H1 (cell line): Measurements from ENCODE around the gene ABCC4. TPM values are rescaled to one million over a fixed set of nuclear protein-coding genes. Genes with fewer than 3 reads are reported as not detected.

Source experiments
- CTCF ChIA-PET: fragments of 300-600 bp; sonication (Branson Sonifier 250); formaldehyde crosslinking; loops from one replicate; lab custom pipeline; 2021; ENCODE audit not compliant: partially characterized antibody; lab: Charles Lee
- POLR2A ChIA-PET: fragments of 300-600 bp; sonication (Branson Sonifier 250); formaldehyde crosslinking; loops from one replicate; lab custom pipeline; 2021; ENCODE audit warnings: inconsistent platforms; ENCODE audit not compliant: partially characterized antibody; lab: Charles Lee
- DNase-seq, 2 experiments: peaks; one replicate each; pipeline versions ENCODE4 v3.0.0 to v3.0.0-alpha.2; 2010 to 2022; ENCODE audit warnings: low spot score in 2 of 2, low read depth in 1 of 2, mixed read lengths in 1 of 2
- FAIRE-seq: peaks from 2 replicates; lab custom pipeline; 2011; peaks lifted over from hg19 to GRCh38; lab: Jason Lieb, UNC
- H2AFZ ChIP-seq: 2 replicates; pipeline ENCODE4 v1.8.1; 2012; ENCODE audit warnings: low read length, inconsistent platforms
- H2AK5ac ChIP-seq: 2 replicates; pipeline ENCODE4 v1.6.1; 2013; ENCODE audit warnings: low read depth, low read length
- H2BK120ac ChIP-seq: replicated peaks from 2 replicates; pipeline ENCODE3; 2013; ENCODE audit warnings: low read depth, low read length, inconsistent platforms
- H2BK12ac ChIP-seq: 2 replicates; pipeline ENCODE4 v1.6.1; 2013; ENCODE audit warnings: low read depth, low read length
- H2BK15ac ChIP-seq: 2 replicates; pipeline ENCODE4 v1.6.1; 2013; ENCODE audit warnings: low read length
- H2BK20ac ChIP-seq: 2 replicates; pipeline ENCODE4 v1.6.1; 2013; ENCODE audit warnings: low read length
- H2BK5ac ChIP-seq: 2 replicates; pipeline ENCODE4 v1.6.1; 2013; ENCODE audit warnings: low read depth, low read length
- H3K14ac ChIP-seq: 2 replicates; pipeline ENCODE4 v1.6.1; 2013; ENCODE audit warnings: inconsistent platforms; ENCODE audit not compliant: insufficient read length
- H3K18ac ChIP-seq: 2 replicates; pipeline ENCODE4 v1.6.1; 2013; ENCODE audit warnings: low read length; ENCODE audit errors: extremely low read depth
- H3K23ac ChIP-seq: 2 replicates; pipeline ENCODE4 v1.6.1; 2013; ENCODE audit warnings: inconsistent platforms; ENCODE audit not compliant: insufficient read length
- H3K23me2 ChIP-seq: 2 replicates; pipeline ENCODE4 v1.6.1; 2013; ENCODE audit warnings: low read depth, low read length
- H3K27ac ChIP-seq: 2 replicates; pipeline ENCODE4 v1.6.1; 2011; ENCODE audit warnings: low read depth, low read length, inconsistent platforms
- H3K27me3 ChIP-seq, 4 experiments: replicated peaks in 1 of 4; 1 replicate in 1 of 4; 2 replicates in 3 of 4; pipeline versions ENCODE4 v1.6.1 to v1.8.1; 2011 to 2013; ENCODE audit warnings: low read length in 3 of 4, mild to moderate bottlenecking in 3 of 4, inconsistent platforms in 2 of 4, mixed read lengths in 2 of 4, moderate library complexity in 1 of 4; ENCODE audit not compliant: control insufficient read depth in 3 of 4, insufficient read depth in 3 of 4; ENCODE audit errors: extremely low read depth in 1 of 4
- H3K36me3 ChIP-seq, 4 experiments: 2 replicates each; pipeline versions ENCODE4 v1.6.1 to v1.8.1; 2011 to 2013; ENCODE audit warnings: mild to moderate bottlenecking in 4 of 4, low read length in 3 of 4, moderate library complexity in 2 of 4, control low read depth in 1 of 4, inconsistent platforms in 1 of 4; ENCODE audit not compliant: insufficient read depth in 4 of 4, control insufficient read depth in 2 of 4
- H3K4ac ChIP-seq: replicated peaks from 2 replicates; pipeline ENCODE3; 2013; ENCODE audit warnings: low read length, low read depth, mixed read lengths, inconsistent platforms; ENCODE audit not compliant: insufficient read length
- H3K4me1 ChIP-seq, 4 experiments: replicated peaks in 1 of 4; 1 replicate in 1 of 4; 2 replicates in 3 of 4; pipeline versions ENCODE4 v1.6.1 to v1.8.1; 2011 to 2013; ENCODE audit warnings: low read length in 3 of 4, inconsistent platforms in 2 of 4, mixed read lengths in 1 of 4; ENCODE audit not compliant: insufficient read depth in 4 of 4, control insufficient read depth in 3 of 4
- H3K4me2 ChIP-seq, 2 experiments: 2 replicates each; pipeline versions ENCODE4 v1.6.1 to v1.8.1; 2011 to 2013; ENCODE audit warnings: low read depth in 2 of 2, low read length in 2 of 2, control low read depth in 1 of 2, inconsistent platforms in 1 of 2, mild to moderate bottlenecking in 1 of 2; ENCODE audit not compliant: insufficient read depth in 1 of 2
- H3K4me3 ChIP-seq, 4 experiments: fragments of 200-600, 300-600 bp in 1 of 4; sonication (generic), shearing (Covaris generic), sonication (Bioruptor Twin) in 1 of 4; 2 replicates each; pipeline versions ENCODE4 v1.5.1 to v1.8.1; 2011 to 2016; ENCODE audit warnings: low read length in 4 of 4, low read depth in 3 of 4, control low read depth in 2 of 4, inconsistent platforms in 2 of 4, mild to moderate bottlenecking in 2 of 4, mixed read lengths in 1 of 4, moderate library complexity in 1 of 4; ENCODE audit not compliant: insufficient read depth in 2 of 4; ENCODE audit errors: extremely low read depth in 1 of 4
- H3K56ac ChIP-seq: replicated peaks from 2 replicates; pipeline ENCODE3; 2013; ENCODE audit warnings: low read depth, mild to moderate bottlenecking, mixed read lengths, low read length, inconsistent platforms; ENCODE audit not compliant: insufficient read length
- H3K79me1 ChIP-seq: 2 replicates; pipeline ENCODE4 v1.6.1; 2013; ENCODE audit warnings: low read depth, low read length, control low read depth
- H3K79me2 ChIP-seq, 2 experiments: 2 replicates each; pipeline versions ENCODE4 v1.6.1 to v1.8.1; 2012 to 2013; ENCODE audit warnings: low read length in 2 of 2, mild to moderate bottlenecking in 2 of 2, inconsistent platforms in 1 of 2; ENCODE audit not compliant: insufficient read depth in 2 of 2, control insufficient read depth in 1 of 2
- H3K9ac ChIP-seq, 4 experiments: replicated peaks in 1 of 4; 1 replicate in 1 of 4; 2 replicates in 3 of 4; pipeline versions ENCODE4 v1.6.1 to v1.8.1; 2011 to 2013; ENCODE audit warnings: low read depth in 3 of 4, low read length in 3 of 4, control low read depth in 2 of 4, mild to moderate bottlenecking in 2 of 4, moderate library complexity in 2 of 4, inconsistent platforms in 1 of 4; ENCODE audit errors: extremely low read depth in 1 of 4
- H3K9me3 ChIP-seq, 2 experiments: 2 replicates each; pipeline versions ENCODE4 v1.6.1 to v1.8.1; 2012 to 2013; ENCODE audit warnings: mild to moderate bottlenecking in 2 of 2, moderate library complexity in 2 of 2, control low read depth in 1 of 2, inconsistent platforms in 1 of 2, low read depth in 1 of 2, low read length in 1 of 2, mixed read lengths in 1 of 2; ENCODE audit not compliant: insufficient read depth in 2 of 2
- H4K20me1 ChIP-seq, 2 experiments: replicated peaks in 1 of 2; 2 replicates each; pipeline versions ENCODE3 to v1.8.1; 2011 to 2013; ENCODE audit warnings: inconsistent platforms in 2 of 2, low read length in 2 of 2, mild to moderate bottlenecking in 1 of 2; ENCODE audit not compliant: insufficient read depth in 2 of 2, control insufficient read depth in 1 of 2
- H4K5ac ChIP-seq: 2 replicates; pipeline ENCODE4 v1.6.1; 2013; ENCODE audit warnings: low read length, low read depth, mixed read lengths, inconsistent platforms; ENCODE audit not compliant: insufficient read length
- H4K8ac ChIP-seq: 2 replicates; pipeline ENCODE4 v1.8.0; 2013; ENCODE audit warnings: mild to moderate bottlenecking, moderate library complexity, low read length, inconsistent platforms; ENCODE audit not compliant: insufficient read depth; ENCODE audit errors: extremely low read depth
- H4K91ac ChIP-seq: replicated peaks from 2 replicates; pipeline ENCODE3; 2013; ENCODE audit warnings: low read length, mixed read lengths, inconsistent platforms; ENCODE audit not compliant: insufficient read length
- EZH2 ChIP-seq: fragments of 200-600 bp; sonication (generic); IDR thresholded peaks from 2 replicates; pipeline ENCODE4 v1.7.1; 2012; ENCODE audit warnings: low read depth, mild to moderate bottlenecking, moderate library complexity, low read length, inconsistent platforms; ENCODE audit not compliant: severe bottlenecking
- JUND ChIP-seq: IDR thresholded peaks from 2 replicates; pipeline ENCODE4 v1.6.1; 2011; ENCODE audit warnings: mild to moderate bottlenecking, improper control_type of control experiment, low read length
- SIN3A ChIP-seq, 2 experiments: IDR thresholded peaks in 1 of 2; conservative IDR thresholded peaks in 1 of 2; 2 replicates each; pipeline ENCODE4 v1.6.1; 2011 to 2012; ENCODE audit warnings: low read length in 2 of 2, improper control_type of control experiment in 1 of 2, low read depth in 1 of 2, mild to moderate bottlenecking in 1 of 2
- SIX5 ChIP-seq: IDR thresholded peaks from 2 replicates; pipeline ENCODE4 v1.6.1; 2011; ENCODE audit warnings: mild to moderate bottlenecking, low read depth, low read length
- SP4 ChIP-seq: IDR thresholded peaks from 2 replicates; pipeline ENCODE4 v1.6.1; 2012; ENCODE audit warnings: low read length, inconsistent platforms
- TEAD4 ChIP-seq: IDR thresholded peaks from 2 replicates; pipeline ENCODE4 v1.6.1; 2012; ENCODE audit warnings: low read depth, low read length, inconsistent platforms, mixed read lengths
- WGBS, 2 experiments: shearing (Covaris generic) in 1 of 2; methylation state at CpG; one replicate each; pipeline versions ENCODE4 v1.1.6 to v1.1.7; 2013 to 2015; ENCODE audit warnings: low lambda C conversion rate in 2 of 2, mixed read lengths in 2 of 2, inconsistent platforms in 1 of 2, low coverage in 1 of 2, missing lambda C conversion rate in 1 of 2; ENCODE audit not compliant: insufficient replicate concordance in 2 of 2, insufficient coverage in 1 of 2, insufficient read length in 1 of 2; ENCODE audit errors: extremely low coverage in 1 of 2, missing lambda C conversion rate in 1 of 2; 5-methylcytosine and 5-hydroxymethylcytosine counted together
- long read RNA-seq, 2 experiments: library from RNA in 1 of 2; library from capped mRNA in 1 of 2; stranded (forward); transcript quantifications; one replicate each; pipeline ENCODE4 v2.0.0, GENCODE V29; 2021; ENCODE audit warnings: inconsistent platforms in 1 of 2
- polyA minus RNA-seq, 3 experiments: library from RNA; depleted of rRNA, polyadenylated mRNA; stranded (reverse); fragments of >200 nt; gene quantifications; 1 replicate in 2 of 3; 2 replicates in 1 of 3; pipeline ENCODE4 v1.2.3, GENCODE V29; 2011
- polyA plus RNA-seq, 7 experiments: library from polyadenylated mRNA; depleted of rRNA in 3 of 7; stranded (reverse) in 5 of 7; unstranded in 2 of 7; fragments of >200 nt in 5 of 7; fragments of 200-250 nt in 2 of 7; gene quantifications; 1 replicate in 5 of 7; 2 replicates in 1 of 7; 4 replicates in 1 of 7; pipeline versions ENCODE4 v1.2.1 to v1.2.3, GENCODE V29; 2011 to 2013; ENCODE audit warnings: missing spikeins in 2 of 7, mixed read lengths in 2 of 7
- total RNA-seq: library from RNA; stranded (reverse); fragmentation: NEBNext Ultra II Directional; extraction: Animal tissue kit (Norgen Biotek cat#: 25700); gene quantifications from 2 replicates; pipeline ENCODE4 v1.2.1, GENCODE V29; 2021
- TF ChIP-seq, protein P1 (sequence below): IDR thresholded peaks from 2 replicates; pipeline ENCODE4 v1.6.1; 2012; ENCODE audit warnings: inconsistent platforms

Gene ABCC4
- total RNA-seq (14.1 TPM in 2 replicates), polyA plus RNA-seq (2011; rRNA removed) (2.9 and 4.0 TPM in 2 replicates), polyA minus RNA-seq (2011; rRNA and poly(A)+ RNA removed) (30.8 and 32.9 TPM in 2 replicates)
- polyA plus RNA-seq (2011; cell fraction: cytosol; rRNA removed), result 4.5 TPM
- polyA plus RNA-seq (2011; cell fraction: nucleus; rRNA removed), result 4.8 TPM
- polyA plus RNA-seq (2012, experiment 1 of 2), result 3.8 to 5.4 TPM (median 4.8 TPM) in 4 replicates
- polyA plus RNA-seq (2012, experiment 2 of 2), result 0.47 TPM
- 11.5 TPM for polyA plus RNA-seq (2013, experiment 1 of 2)
- 12.3 TPM for polyA plus RNA-seq (2013, experiment 2 of 2)
- polyA minus RNA-seq (2011; cell fraction: cytosol; rRNA and poly(A)+ RNA removed), result 15.3 TPM
- 23.7 TPM for polyA minus RNA-seq (2011; cell fraction: nucleus; rRNA and poly(A)+ RNA removed)
- long read RNA-seq, experiment 1, full-length matches to known transcripts, result 1 of 18 reads
- long read RNA-seq, experiment 1, partial matches to known transcripts, result 14 of 18 reads
- long read RNA-seq, experiment 1, other reads (novel, unspliced or antisense), result 3 of 18 reads
- long read RNA-seq, experiment 2, partial matches to known transcripts, result 2 of 3 reads
- long read RNA-seq, experiment 2, other reads (novel, unspliced or antisense), result 1 of 3 reads

- no peak for FAIRE-seq
- Histone ChIP-seq H2BK15ac (peak within 1 kb of the TSS; percentile 92), H4K5ac (peak within 1 kb of the TSS; percentile 12), H3K56ac (no peak within 1 kb of the TSS), H3K18ac (peak within 1 kb of the TSS; percentile 93), H2AFZ (peak within 1 kb of the TSS; percentile 94), H3K27ac (no peak within 1 kb of the TSS), H3K23me2 (peaks cover 11% of the 10 kb centered on the region; the same call in 1 of the 2 replicates), H3K4ac (no peak within 1 kb of the TSS), H3K9me3 (no peaks in the 10 kb centered on the region), H2BK5ac (no peak within 1 kb of the TSS; the same call in 1 of the 2 replicates), H2BK20ac (no peak within 1 kb of the TSS), H3K4me3 (peak within 1 kb of the TSS; percentile 56 to 92 (median 64)), H3K79me1 (no peaks in the 10 kb centered on the region), H4K8ac (peak within 1 kb of the TSS; percentile 96), H4K91ac (peak within 1 kb of the TSS; percentile 93), H3K14ac (no peak within 1 kb of the TSS), H3K4me1 (peaks cover 0 to 4% (median 0%) of the 10 kb centered on the region in 4 experiments; a peak in 3 of 7 replicates), H2BK120ac (no peak within 1 kb of the TSS), H4K20me1 (peaks cover 0 to 3% of the 10 kb centered on the region in 2 experiments), H3K4me2 (peak within 1 kb of the TSS; percentile 82 to 92), H3K27me3 (peaks cover 4 to 27% (median 20%) of the 10 kb centered on the region in 4 experiments), H2BK12ac (peak within 1 kb of the TSS; percentile 68; the same call in 1 of the 2 replicates), H3K36me3 (no peaks in the 10 kb centered on the region), H3K23ac (peak within 1 kb of the TSS; percentile 20), H3K79me2 (no peaks in the 10 kb centered on the region), H3K9ac (peak within 1 kb of the TSS in 3 of 4 experiments; percentile 29 to 61 (median 47); a peak in 5 of 7 replicates), H2AK5ac (no peak within 1 kb of the TSS)
- WGBS, 2 experiments, result 1% methylated on average over 36 of the region's 98 CpGs; no CpG with 5 or more reads in 1 of the 2 experiments
- CTCF ChIA-PET, result interaction anchor here (0.7 to 14.7 kb wide), 12 partner anchors 14 to 177 kb away, joined by 3 to 142 read pairs (median 4); no protein-coding TSS in a partner anchor
- DNase-seq, result peak; percentile 25 to 82
- POLR2A ChIA-PET, result interaction anchor here (0.6 to 1.5 kb wide), 5 partner anchors 9 to 103 kb away, joined by 3 to 7 read pairs (median 3); no protein-coding TSS in a partner anchor
- TF ChIP-seq TEAD4 (no peak), SIX5 (no peak), JUND (no peak), EZH2 (no peak), SIN3A (conservative IDR thresholded peaks at IDR 0.05 in 1 of 2, IDR thresholded peaks at IDR 0.05 in 1 of 2; ENCODE audit: low read depth in 1 of 2, low read length in 2 of 2) (0 out of 4 replicates have a peak, but pooled peaks of 1 of the 2 experiments have one; percentile 12), SP4 (no peak)
- TF ChIP-seq, protein P1, sequence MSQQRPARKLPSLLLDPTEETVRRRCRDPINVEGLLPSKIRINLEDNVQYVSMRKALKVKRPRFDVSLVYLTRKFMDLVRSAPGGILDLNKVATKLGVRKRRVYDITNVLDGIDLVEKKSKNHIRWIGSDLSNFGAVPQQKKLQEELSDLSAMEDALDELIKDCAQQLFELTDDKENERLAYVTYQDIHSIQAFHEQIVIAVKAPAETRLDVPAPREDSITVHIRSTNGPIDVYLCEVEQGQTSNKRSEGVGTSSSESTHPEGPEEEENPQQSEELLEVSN, result peak; percentile 97
Observed at GRCh38 chr13:95301183-95301967, at the start of gene ABCC4. Gene ABCC4, minus strand, starts transcription at chr13:95301451. Its CDS starts 137 bp downstream, at chr13:95301314.
